CD4-positive, alpha-beta T cell treated with Interleukin-10 for 1 hour (primary cell): Measurements from ENCODE around the gene DCBLD1.
"Not testable (repeated sequence)": the region's sequence is repeated elsewhere in the genome, so short reads cannot be mapped to it uniquely, and the experiment has no call there.

ENCODE experiments used
- DNase-seq: peaks from one replicate; pipeline ENCODE4 v3.0.0-alpha.2; 2020

DCBLD1 gene

DNA sequence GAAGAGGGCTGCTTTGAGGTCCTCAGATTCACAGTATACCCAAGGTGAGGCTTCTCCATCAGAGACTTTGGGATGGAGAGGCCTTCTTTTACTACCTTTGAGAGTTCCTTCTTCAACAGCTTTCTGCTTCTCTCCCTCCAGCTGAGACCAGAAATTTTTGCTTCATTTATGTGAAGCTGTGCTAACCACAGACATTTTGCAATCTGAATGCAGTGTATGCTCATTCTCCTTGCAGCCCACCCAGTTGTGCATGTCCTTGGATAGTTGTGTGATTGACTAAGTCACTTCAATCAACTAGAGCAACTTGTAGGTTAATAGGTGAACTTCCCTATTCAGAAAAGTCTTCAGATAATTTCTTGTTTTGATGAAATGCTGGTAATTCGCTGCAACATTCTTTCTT is 20.1 kb downstream of the DCBLD1 start:
- DNase-seq, result no peak

- no peak for DNase-seq
These were observed 20.7 kb downstream of the DCBLD1 start for GRCh38 chr6:117503211-117503610.

GRCh38 chr6:117504478-117505144 is 22.1 kb downstream of the DCBLD1 start:
- no peak for DNase-seq

GRCh38 chr6:117505311-117505710 is 22.8 kb downstream of the DCBLD1 start:
- DNase-seq, result no peak

DNA sequence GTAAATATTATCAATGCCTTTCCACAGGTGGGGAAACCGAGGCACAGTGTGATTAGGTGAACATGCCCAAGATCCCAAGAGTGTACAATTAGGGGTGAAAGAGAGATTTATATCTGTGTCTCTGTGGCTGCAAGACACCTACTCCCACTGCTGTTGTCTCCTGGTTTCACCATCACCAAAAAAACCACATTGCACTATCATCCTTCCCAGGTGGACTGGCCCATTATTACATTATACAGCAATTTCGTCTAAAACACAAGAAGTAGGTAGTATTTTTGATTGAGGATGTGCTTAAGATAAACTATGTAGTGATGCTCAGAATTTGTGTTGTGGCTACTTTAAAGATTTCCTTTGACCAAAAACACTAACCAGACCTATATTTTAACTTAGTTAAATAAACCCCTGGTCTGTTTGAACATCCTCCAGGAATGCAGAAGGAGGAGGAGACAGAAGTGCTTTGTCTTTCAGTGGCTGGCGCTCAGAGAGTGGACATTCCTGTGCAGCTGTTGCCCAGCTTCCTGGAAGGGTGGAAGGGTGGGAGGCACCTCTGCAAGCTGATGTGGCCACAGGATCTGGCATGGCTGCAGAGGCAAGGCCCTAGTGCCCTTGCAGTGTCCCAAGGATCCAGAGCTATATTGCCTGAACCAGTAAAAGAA is 23.8 kb downstream of the DCBLD1 start:
- DNase-seq, result no peak

DNA sequence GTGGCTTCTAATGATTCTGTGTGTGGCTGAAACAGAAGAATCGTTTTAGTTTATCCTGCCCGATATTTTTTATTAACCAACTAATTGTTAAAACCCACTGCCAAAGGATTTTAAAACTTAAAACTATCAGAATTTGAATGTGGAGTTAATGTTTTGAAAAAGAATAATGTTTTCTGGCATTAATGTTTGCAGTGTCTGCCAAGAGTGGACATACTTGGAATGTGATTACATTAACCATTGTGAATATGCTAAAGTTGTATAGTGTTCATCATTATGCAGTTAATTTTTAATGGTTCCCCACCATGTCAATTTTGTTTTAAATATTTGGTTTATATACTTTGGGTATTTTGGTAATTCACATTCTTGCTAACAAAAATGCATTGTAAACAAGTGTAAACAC is 24.4 kb downstream of the DCBLD1 start:
- no peak for DNase-seq

DNA sequence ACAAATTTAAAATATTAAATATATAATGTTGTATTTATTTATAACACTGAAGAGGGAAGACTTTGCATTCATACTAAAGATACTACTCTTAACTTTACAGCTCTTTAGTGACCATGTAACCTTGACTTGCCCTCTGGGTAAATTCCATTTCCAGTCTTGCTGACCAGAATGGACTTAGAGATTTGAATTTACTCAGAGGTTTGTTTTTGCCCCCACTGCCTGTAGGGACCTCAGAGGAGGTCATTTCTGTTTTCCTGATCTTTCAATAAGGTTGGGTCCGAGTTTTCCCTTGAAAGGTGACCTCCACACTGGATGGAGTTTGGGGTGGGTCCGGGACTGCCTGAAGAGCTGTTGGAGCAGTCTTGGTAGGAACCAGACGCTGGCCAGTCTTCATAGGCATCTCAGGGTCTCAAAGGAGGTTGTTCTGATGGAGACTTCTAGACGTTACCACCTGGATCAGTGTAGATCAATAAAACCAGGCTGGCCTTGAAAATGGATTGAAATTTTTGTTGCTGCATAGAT is 26.0 kb downstream of the DCBLD1 start:
- no peak for DNase-seq

- DNase-seq, result no peak
These were observed 26.5 kb downstream of the DCBLD1 start for GRCh38 chr6:117509021-117509420.

DNA sequence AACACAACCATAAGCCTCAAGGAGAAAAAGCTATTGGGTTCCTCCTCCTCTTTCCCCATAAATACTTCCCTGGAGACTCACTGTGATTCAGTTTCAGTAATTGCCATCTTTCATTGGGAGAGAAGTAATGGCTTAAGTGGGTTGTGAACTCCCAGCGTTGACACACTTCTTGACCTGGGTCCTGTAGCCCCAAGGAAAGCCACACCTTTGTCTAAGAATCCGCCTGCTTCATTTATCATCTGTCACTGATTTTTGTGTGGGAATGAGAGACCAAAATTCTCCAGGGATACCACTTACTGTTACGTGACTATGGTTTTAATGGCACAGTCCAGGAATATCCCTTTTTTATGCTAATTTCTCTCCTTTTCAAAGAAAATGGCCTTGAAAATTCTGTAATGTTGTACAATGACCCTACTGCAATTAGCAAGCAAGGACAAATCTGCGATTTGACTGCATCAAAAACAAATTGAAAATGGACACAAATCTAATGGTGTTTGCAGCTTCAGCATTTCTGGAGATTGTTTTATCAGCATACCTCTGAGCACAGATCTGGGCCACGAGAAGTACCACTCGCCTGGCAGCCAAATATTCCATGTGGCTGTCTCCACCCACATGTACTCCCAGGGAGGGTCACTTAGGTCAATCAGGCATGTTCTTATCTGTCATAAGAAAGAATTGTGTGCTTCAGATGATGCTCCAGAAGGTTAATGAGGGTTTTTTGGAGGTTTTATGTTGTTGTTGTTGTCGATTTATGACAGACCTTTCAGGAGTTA is 29.8 kb downstream of the DCBLD1 start:
- no peak for DNase-seq

GRCh38 chr6:117512987-117513573 is 30.6 kb downstream of the DCBLD1 start:
- no peak for DNase-seq

DNA sequence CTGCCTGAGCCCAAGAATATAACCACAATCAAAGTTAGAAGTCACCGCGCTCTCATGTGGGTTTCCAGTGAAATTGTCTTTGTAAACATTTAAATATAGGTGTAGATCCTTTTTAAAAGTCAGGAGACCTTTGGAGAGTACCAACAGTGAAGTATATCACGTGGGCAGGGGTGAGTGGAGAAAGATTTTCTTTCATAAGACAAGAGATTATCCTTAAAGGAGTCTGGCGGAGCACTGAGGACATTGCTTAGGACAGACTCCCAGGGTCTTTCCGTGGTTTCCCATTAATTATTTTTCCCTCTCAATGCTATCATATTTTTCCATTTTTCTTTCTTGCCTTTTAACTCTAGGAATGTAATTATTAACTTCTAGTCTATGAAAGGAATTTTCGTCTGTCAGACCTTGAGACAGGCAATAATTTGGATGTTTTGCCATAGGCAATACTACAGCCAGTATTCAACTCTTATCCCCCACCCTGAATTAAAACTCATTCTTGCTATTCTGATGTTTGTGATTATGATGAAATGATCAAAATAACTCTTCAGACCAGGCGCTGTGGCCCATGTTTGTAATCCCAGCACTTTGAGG is 31.4 kb downstream of the DCBLD1 start:
- no peak for DNase-seq

- no peak for DNase-seq
These were observed 32.2 kb downstream of the DCBLD1 start for GRCh38 chr6:117514655-117515054.

GRCh38 chr6:117515326-117515725 is 32.9 kb downstream of the DCBLD1 start:
- DNase-seq, result no peak

DNA sequence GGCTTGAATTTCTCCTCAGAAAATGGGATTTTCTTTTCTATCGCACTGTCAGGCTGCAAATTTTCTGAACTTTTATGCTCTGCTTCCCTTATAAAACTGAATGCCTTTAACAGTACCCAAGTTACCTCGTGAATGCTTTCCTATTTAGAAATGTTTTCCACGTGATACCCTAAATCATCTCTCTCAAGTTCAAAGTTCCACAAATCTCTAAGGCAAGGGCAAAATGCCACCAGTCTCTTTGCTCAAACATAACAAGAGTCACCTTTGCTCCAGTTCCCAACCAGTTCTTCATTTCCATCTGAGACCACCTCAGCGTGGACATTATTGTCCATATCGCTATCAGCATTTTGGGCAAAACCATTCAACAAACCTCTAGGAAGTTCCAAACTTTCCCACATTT is 35.5 kb downstream of the DCBLD1 start:
- not testable (repeated sequence) for DNase-seq

- no peak for DNase-seq
These were observed 36.4 kb downstream of the DCBLD1 start for GRCh38 chr6:117518870-117519269.

- no peak for DNase-seq
These were observed 38.3 kb downstream of the DCBLD1 start for GRCh38 chr6:117520603-117521395.

DNA sequence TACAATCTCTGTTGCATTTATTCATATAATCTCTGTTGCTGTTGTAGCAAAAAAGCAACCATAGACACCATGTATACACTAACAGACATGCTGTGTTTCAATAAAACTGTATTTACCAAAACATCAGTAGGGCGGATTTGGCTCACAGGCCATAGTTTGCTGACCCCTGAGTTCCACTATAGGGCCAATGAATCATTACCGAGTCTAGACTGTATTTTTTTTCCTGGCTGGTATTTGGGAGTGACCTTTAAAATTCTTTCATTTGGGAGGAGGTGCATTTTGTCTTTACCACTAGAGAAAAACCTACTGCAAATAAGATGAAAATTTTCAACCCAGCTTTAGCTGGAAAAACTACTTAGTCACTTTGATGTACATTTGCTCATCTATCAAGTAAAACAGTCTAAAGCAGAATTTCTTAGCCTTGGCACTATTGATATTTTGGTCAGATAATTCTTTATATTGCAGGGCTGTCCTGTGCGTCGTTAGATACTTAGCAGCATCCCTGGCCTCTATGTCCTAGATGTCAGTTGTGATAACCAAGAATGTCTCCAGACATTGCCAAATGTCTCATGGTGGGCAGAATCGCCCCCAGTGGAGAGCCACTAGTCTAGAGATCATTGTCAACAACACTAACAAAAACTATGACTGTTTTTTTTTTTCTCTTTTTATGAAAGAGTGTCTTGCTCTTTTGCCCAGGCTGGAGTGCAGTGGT is 39.5 kb downstream of the DCBLD1 start:
- DNase-seq, result no peak

- no peak for DNase-seq
These were observed 43.1 kb downstream of the DCBLD1 start for GRCh38 chr6:117525607-117526006.

DNA sequence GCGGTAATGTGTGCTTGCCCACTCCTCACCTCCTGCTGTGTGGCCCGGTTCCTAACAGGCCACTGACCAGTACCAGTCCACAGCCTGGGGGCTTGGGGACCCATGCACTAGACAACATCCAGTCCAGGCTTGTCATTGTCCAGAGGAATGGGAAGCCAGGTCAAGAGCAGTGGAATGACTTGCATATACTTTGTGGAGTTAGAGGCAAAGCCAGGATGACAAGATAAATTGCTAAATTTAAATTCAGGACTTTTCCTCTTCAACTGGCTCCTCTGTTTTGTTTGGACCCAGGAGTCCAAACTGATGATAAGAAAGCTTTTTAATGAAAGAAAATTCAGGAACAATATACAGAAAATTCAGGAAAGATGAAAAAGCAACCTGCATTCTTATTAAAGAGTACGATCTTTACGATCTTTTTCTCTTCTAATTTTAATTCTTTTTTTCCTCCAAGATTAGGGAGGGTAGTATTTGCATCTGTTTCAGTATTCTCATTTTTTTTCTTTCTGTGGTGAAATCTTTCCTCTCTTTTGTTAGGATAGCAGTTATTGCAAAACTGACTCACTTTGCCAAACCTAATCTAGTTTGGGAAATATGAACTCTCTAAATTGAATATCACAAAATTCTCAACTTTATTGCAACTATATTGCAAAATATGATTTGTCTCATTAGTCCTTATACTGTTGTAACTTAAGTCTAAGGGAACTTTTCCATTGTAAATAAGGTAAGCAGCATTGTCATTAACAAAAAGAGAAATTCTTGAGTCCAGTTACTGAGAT is 48.2 kb downstream of the DCBLD1 start:
- DNase-seq, result no peak

DNA sequence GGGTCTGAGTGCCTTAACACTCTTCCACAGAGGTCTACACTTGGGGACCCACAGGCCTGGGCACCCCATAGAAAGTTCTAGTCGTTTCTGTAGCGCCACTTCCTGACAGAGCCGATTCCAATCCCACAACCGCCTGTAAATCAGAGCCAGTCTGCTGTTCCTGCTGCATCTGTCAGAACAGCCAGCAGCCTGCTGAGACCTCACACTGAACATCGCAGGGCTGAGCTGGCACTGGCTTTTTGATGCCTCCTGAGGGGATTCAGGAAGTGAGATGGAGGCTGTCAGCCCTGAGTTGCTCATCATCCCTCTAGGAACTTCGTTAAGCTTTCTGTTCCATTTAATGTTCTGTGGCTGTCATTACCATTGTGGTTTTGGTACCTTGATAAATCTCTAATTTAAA is 48.9 kb downstream of the DCBLD1 start:
- no peak for DNase-seq
